HL-60 (cell line): ENCODE data around the gene WIPF2.

ENCODE experiments used
- DNase-seq, 2 experiments: peaks; one replicate each; pipeline ENCODE4 v3.0.0-alpha.2; 2010 to 2020; ENCODE audit warnings: low read depth in 1 of 2, low spot score in 1 of 2
- H3K27ac ChIP-seq: fragments of 250-450 bp; sonication (Bioruptor Pico); replicated peaks from 2 replicates; pipeline ENCODE4 v1.5.1; 2020; ENCODE audit warnings: mild to moderate bottlenecking, moderate library complexity
- H3K27me3 ChIP-seq: fragments of 250-450 bp; sonication (Bioruptor Pico); 2 replicates; pipeline ENCODE4 v1.5.1; 2021; ENCODE audit warnings: mild to moderate bottlenecking, moderate library complexity; ENCODE audit not compliant: insufficient read depth, poor library complexity, severe bottlenecking
- H3K4me3 ChIP-seq: replicated peaks from 2 replicates; pipeline ENCODE4 v1.5.1; 2011; ENCODE audit warnings: mild to moderate bottlenecking, control low read depth, low read length; ENCODE audit not compliant: insufficient read depth
- GABPA ChIP-seq: IDR thresholded peaks from 2 replicates; pipeline ENCODE4 v1.6.1; 2012; ENCODE audit warnings: low read depth
- POLR2AphosphoS5 ChIP-seq: IDR thresholded peaks from 2 replicates; pipeline ENCODE4 v1.6.1; 2012; ENCODE audit warnings: low read depth
- SPI1 ChIP-seq: IDR thresholded peaks from 2 replicates; pipeline ENCODE4 v1.6.1; 2012; ENCODE audit warnings: low read depth, mild to moderate bottlenecking, borderline replicate concordance
- TF ChIP-seq, protein P1 (sequence below): IDR thresholded peaks from 2 replicates; pipeline ENCODE4 v1.6.1; 2012; ENCODE audit warnings: low read depth; ENCODE audit not compliant: insufficient replicate concordance
- TF ChIP-seq, protein P2 (sequence below): IDR thresholded peaks from one replicate; pipeline ENCODE4 v1.5.1; 2011; ENCODE audit warnings: low read length, control low read depth, inconsistent platforms; ENCODE audit not compliant: insufficient read depth

Gene WIPF2

DNA sequence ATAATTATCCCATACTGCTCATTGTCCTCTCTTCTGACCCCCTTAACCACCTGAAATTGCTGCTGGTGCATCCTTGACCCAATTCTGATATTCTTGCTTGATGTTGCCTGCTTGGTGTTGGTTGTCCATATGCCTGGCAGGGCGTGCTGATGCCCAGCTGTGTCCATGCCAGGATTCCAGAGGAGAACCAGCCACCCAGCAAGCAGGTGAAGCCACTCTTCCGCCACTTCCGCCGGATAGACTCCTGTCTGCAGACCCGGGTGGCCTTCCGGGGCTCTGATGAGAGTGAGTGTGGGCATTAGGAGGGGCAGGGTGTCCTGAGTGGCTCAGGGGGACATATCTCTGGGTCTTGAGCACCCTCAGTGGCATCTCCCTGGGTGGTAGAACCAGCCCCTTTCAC is 30.4 kb upstream of the WIPF2 start:
- no peak overlapping the region for H3K27ac ChIP-seq
- no peak for TF ChIP-seq POLR2AphosphoS5
- TF ChIP-seq SPI1 = no peak
- TF ChIP-seq, protein P1, sequence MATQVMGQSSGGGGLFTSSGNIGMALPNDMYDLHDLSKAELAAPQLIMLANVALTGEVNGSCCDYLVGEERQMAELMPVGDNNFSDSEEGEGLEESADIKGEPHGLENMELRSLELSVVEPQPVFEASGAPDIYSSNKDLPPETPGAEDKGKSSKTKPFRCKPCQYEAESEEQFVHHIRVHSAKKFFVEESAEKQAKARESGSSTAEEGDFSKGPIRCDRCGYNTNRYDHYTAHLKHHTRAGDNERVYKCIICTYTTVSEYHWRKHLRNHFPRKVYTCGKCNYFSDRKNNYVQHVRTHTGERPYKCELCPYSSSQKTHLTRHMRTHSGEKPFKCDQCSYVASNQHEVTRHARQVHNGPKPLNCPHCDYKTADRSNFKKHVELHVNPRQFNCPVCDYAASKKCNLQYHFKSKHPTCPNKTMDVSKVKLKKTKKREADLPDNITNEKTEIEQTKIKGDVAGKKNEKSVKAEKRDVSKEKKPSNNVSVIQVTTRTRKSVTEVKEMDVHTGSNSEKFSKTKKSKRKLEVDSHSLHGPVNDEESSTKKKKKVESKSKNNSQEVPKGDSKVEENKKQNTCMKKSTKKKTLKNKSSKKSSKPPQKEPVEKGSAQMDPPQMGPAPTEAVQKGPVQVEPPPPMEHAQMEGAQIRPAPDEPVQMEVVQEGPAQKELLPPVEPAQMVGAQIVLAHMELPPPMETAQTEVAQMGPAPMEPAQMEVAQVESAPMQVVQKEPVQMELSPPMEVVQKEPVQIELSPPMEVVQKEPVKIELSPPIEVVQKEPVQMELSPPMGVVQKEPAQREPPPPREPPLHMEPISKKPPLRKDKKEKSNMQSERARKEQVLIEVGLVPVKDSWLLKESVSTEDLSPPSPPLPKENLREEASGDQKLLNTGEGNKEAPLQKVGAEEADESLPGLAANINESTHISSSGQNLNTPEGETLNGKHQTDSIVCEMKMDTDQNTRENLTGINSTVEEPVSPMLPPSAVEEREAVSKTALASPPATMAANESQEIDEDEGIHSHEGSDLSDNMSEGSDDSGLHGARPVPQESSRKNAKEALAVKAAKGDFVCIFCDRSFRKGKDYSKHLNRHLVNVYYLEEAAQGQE = no peak
- TF ChIP-seq GABPA = no peak
- TF ChIP-seq, protein P2, sequence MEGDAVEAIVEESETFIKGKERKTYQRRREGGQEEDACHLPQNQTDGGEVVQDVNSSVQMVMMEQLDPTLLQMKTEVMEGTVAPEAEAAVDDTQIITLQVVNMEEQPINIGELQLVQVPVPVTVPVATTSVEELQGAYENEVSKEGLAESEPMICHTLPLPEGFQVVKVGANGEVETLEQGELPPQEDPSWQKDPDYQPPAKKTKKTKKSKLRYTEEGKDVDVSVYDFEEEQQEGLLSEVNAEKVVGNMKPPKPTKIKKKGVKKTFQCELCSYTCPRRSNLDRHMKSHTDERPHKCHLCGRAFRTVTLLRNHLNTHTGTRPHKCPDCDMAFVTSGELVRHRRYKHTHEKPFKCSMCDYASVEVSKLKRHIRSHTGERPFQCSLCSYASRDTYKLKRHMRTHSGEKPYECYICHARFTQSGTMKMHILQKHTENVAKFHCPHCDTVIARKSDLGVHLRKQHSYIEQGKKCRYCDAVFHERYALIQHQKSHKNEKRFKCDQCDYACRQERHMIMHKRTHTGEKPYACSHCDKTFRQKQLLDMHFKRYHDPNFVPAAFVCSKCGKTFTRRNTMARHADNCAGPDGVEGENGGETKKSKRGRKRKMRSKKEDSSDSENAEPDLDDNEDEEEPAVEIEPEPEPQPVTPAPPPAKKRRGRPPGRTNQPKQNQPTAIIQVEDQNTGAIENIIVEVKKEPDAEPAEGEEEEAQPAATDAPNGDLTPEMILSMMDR = no peak
- H3K4me3 ChIP-seq = no peak overlapping the region
- H3K27me3 ChIP-seq = no peaks in the 10 kb centered on the region
- DNase-seq = no peak

DNA sequence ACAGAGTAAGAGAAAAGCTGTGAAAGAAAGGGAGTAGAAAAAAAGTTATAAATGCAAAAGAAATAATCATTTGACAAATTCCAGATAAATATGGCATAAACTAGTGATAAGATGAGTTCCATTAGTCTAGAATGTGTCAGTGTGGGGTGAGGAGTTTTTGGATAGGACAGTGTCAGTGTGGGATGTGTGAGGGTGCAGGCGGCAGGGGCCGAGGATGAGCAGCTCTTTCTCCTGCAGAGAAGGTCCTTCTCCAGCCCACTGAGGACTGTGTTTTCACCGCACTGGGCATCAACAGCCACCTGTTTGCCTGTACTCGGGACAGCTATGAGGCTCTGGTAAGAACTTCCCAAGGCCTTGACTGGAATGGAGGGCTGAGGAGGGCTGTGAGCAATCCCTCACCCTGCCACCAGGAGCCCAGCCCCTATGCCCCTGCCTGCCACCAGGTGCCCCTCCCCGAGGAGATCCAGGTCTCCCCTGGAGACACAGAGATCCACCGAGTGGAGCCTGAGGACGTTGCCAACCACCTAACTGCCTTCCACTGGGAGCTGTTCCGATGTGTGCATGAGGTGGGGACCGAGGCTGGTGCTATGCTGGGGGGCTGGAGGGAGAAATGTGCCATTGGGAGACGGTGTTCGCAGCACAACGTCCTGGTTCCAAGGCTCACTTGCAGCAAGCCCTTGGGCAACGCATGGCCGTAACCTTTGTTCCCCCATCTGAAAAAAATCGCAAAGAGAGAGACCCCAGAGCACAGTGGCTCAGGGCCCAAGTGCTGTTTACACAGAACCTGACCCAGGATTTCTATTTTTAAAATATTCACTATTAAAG is 28.7 kb upstream of the WIPF2 start:
- TF ChIP-seq GABPA (no peak), SPI1 (no peak), POLR2AphosphoS5 (no peak)
- TF ChIP-seq, protein P2 = no peak
- TF ChIP-seq, protein P1 = no peak
- Histone ChIP-seq H3K4me3 (no peak overlapping the region), H3K27me3 (no peaks in the 10 kb centered on the region), H3K27ac (no peak overlapping the region)
- DNase-seq = no peak

DNA sequence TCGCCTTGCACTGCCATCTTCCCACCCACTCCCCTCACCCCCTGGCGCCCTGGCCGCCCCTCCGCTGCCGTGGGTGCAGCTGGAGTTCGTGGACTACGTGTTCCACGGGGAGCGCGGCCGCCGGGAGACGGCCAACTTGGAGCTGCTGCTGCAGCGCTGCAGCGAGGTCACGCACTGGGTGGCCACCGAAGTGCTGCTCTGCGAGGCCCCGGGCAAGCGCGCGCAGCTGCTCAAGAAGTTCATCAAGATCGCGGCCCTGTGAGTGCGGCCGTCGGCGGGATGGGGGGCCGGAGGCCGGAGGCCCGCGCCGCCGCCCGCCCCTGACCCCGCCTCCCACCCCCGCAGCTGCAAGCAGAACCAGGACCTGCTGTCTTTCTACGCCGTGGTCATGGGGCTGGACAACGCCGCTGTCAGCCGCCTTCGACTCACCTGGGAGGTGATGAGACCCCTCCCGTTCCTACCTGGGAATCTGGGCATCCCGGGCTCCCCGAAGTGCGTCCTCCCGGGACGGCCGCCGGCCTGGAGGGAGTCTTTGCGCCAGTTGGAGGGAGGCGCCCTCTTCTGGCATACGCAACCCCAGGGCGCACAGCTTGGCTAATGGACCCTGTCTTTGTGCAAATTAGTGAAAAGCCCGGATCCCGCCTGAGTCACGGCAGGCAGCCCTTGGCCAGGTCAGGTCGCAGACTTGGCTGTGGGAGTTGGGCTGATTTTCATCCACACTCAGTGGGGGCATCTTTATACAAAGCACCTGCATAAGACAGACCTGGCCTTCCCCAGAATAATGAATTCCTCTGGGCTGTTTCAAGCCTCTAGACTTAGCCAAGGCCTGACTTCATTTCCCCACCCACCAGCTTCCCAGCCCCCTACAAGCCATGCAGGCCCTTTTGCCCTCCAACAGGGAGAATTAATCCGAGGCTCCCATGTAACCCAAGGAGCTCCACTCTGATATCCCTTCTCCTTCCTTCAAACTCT is 27.6 kb upstream of the WIPF2 start:
- H3K4me3 ChIP-seq = peak overlapping the region; percentile 43
- no peak for TF ChIP-seq POLR2AphosphoS5
- TF ChIP-seq, protein P2 = peak; percentile 65
- TF ChIP-seq SPI1 = no peak
- TF ChIP-seq GABPA = no peak
- TF ChIP-seq, protein P1 = no peak
- DNase-seq = peak in 1 of 2 experiments; percentile 63
- H3K27me3 ChIP-seq = no peaks in the 10 kb centered on the region
- H3K27ac ChIP-seq = no peak overlapping the region
